Nephron (organoid): ENCODE measurements around the gene WDFY3.
"Not testable (repeated sequence)": the region's sequence is repeated elsewhere in the genome, so short reads cannot be mapped to it uniquely, and the experiment has no call there.

Experiments used
- H3K27ac Mint-ChIP-seq, 3 experiments: 2 replicates each; pipeline ENCODE4 v1.8.0; 2020; ENCODE audit warnings: mixed read lengths in 3 of 3, mild to moderate bottlenecking in 2 of 3, moderate library complexity in 1 of 3
- H3K27me3 Mint-ChIP-seq: 2 replicates; pipeline ENCODE4 v1.8.0; 2021; ENCODE audit warnings: low read depth, mild to moderate bottlenecking, moderate library complexity, mixed read lengths
- H3K36me3 Mint-ChIP-seq: 2 replicates; pipeline ENCODE4 v1.8.0; 2020; ENCODE audit warnings: low read depth, mixed read lengths
- H3K4me1 Mint-ChIP-seq: 2 replicates; pipeline ENCODE4 v1.8.0; 2020; ENCODE audit warnings: mixed read lengths
- H3K4me3 Mint-ChIP-seq, 3 experiments: 2 replicates each; pipeline ENCODE4 v1.8.0; 2020; ENCODE audit warnings: mild to moderate bottlenecking in 3 of 3, mixed read lengths in 3 of 3, moderate library complexity in 2 of 3
- H3K9me3 Mint-ChIP-seq: 2 replicates; pipeline ENCODE4 v1.8.0; 2020; ENCODE audit warnings: mixed read lengths
- CTCF ChIP-seq, 3 experiments: fragments of 200-600 bp; sonication (generic); IDR thresholded peaks; one replicate each; pipeline ENCODE4 v1.5.0; 2021; ENCODE audit warnings: antibody characterized with exemption in 3 of 3; ENCODE audit not compliant: unreplicated experiment in 3 of 3

The WDFY3 gene

GRCh38 chr4:84677995-84678394, 288.5 kb downstream of the WDFY3 start:
- peaks cover 70% of the 10 kb centered on the region for H3K36me3 Mint-ChIP-seq
- no peak overlapping the region for H3K4me3 Mint-ChIP-seq
- H3K9me3 Mint-ChIP-seq: no peaks in the 10 kb centered on the region
- H3K27ac Mint-ChIP-seq: no peak overlapping the region
- H3K4me1 Mint-ChIP-seq: peaks cover 19% of the 10 kb centered on the region
- H3K27me3 Mint-ChIP-seq: no peaks in the 10 kb centered on the region
- no peak for TF ChIP-seq CTCF (IDR thresholded peaks at IDR 0.05; ENCODE audit: unreplicated experiment in 3 of 3)

- no peak overlapping the region for H3K27ac Mint-ChIP-seq
- no peak for TF ChIP-seq CTCF (IDR thresholded peaks at IDR 0.05; ENCODE audit: unreplicated experiment in 3 of 3)
- no peak overlapping the region for H3K4me3 Mint-ChIP-seq
- no peaks in the 10 kb centered on the region for H3K9me3 Mint-ChIP-seq
- peaks cover 18% of the 10 kb centered on the region for H3K4me1 Mint-ChIP-seq
- peaks cover 76% of the 10 kb centered on the region for H3K36me3 Mint-ChIP-seq
- H3K27me3 Mint-ChIP-seq: no peaks in the 10 kb centered on the region
Measured at GRCh38 chr4:84677093-84677492, 289.4 kb downstream of the WDFY3 start.

- no peaks in the 10 kb centered on the region for H3K9me3 Mint-ChIP-seq
- H3K27me3 Mint-ChIP-seq: no peaks in the 10 kb centered on the region
- H3K36me3 Mint-ChIP-seq: peaks cover 76% of the 10 kb centered on the region
- no peak overlapping the region for H3K27ac Mint-ChIP-seq
- no peak for TF ChIP-seq CTCF (IDR thresholded peaks at IDR 0.05; ENCODE audit: unreplicated experiment in 3 of 3)
- no peaks in the 10 kb centered on the region for H3K4me1 Mint-ChIP-seq
- no peak overlapping the region for H3K4me3 Mint-ChIP-seq
Measured at GRCh38 chr4:84673475-84674240, 292.8 kb downstream of the WDFY3 start.

- Mint-ChIP-seq H3K4me1 (no peaks in the 10 kb centered on the region), H3K27ac (no peak overlapping the region), H3K9me3 (no peaks in the 10 kb centered on the region), H3K36me3 (peaks cover 74% of the 10 kb centered on the region), H3K27me3 (no peaks in the 10 kb centered on the region), H3K4me3 (no peak overlapping the region)
- no peak for TF ChIP-seq CTCF (IDR thresholded peaks at IDR 0.05; ENCODE audit: unreplicated experiment in 3 of 3)
Measured at GRCh38 chr4:84672177-84672576, 294.3 kb downstream of the WDFY3 start.

- TF ChIP-seq CTCF (IDR thresholded peaks at IDR 0.05; ENCODE audit: unreplicated experiment in 3 of 3): no peak
- peaks cover 76% of the 10 kb centered on the region for H3K36me3 Mint-ChIP-seq
- H3K27ac Mint-ChIP-seq: no peak overlapping the region
- H3K27me3 Mint-ChIP-seq: no peaks in the 10 kb centered on the region
- no peaks in the 10 kb centered on the region for H3K4me1 Mint-ChIP-seq
- H3K9me3 Mint-ChIP-seq: peaks cover 12% of the 10 kb centered on the region
- H3K4me3 Mint-ChIP-seq: no peak overlapping the region
Measured at GRCh38 chr4:84669201-84669600, 297.3 kb downstream of the WDFY3 start.

GRCh38 chr4:84666439-84666838, 300.1 kb downstream of the WDFY3 start:
- no peaks in the 10 kb centered on the region for H3K27me3 Mint-ChIP-seq
- H3K27ac Mint-ChIP-seq: no peak overlapping the region
- H3K4me1 Mint-ChIP-seq: no peaks in the 10 kb centered on the region
- peaks cover 12% of the 10 kb centered on the region for H3K9me3 Mint-ChIP-seq
- H3K4me3 Mint-ChIP-seq: no peak overlapping the region
- no peak for TF ChIP-seq CTCF (IDR thresholded peaks at IDR 0.05; ENCODE audit: unreplicated experiment in 3 of 3)
- peaks cover 61% of the 10 kb centered on the region for H3K36me3 Mint-ChIP-seq

GRCh38 chr4:84664767-84665166, 301.7 kb downstream of the WDFY3 start:
- Mint-ChIP-seq H3K36me3 (peaks cover 54% of the 10 kb centered on the region), H3K9me3 (peaks cover 12% of the 10 kb centered on the region)
- not testable (repeated sequence) for H3K4me1 Mint-ChIP-seq, H3K27ac Mint-ChIP-seq, H3K27me3 Mint-ChIP-seq, H3K4me3 Mint-ChIP-seq
